ENCODE measurements around the gene NME7.

- TF ChIP-seq POLR2AphosphoS5 (IDR thresholded peaks at IDR 0.05) = no peak
- TF ChIP-seq CTCF (IDR thresholded peaks at IDR 0.05) = no peak
Measured at GRCh38 chr1:169186106-169186505, 181.5 kb downstream of the NME7 start.
